ENCODE results near the gene HECTD1.
A peak's percentile ranks its signal among the peaks of the same experiment; 100 is the strongest.

The HECTD1 gene

GRCh38 chr14:31222834-31223233 is 15.2 kb upstream of the HECTD1 start:
- H3K36me3 ChIP-seq = no peaks in the 10 kb centered on the region
- intact Hi-C loops (cut with DNase I; ENCODE audit: low total_unique reads) = no loop called here

GRCh38 chr14:31221266-31221665 is 13.7 kb upstream of the HECTD1 start:
- DNase-seq = no peak
- H3K36me3 ChIP-seq = no peaks in the 10 kb centered on the region
- H3K27me3 ChIP-seq = no peaks in the 10 kb centered on the region
- no peak for TF ChIP-seq CTCF (IDR thresholded peaks at IDR 0.05)
- H3K4me3 ChIP-seq = no peak overlapping the region
- H3K27ac ChIP-seq = no peak overlapping the region
- no peaks in the 10 kb centered on the region for H3K4me1 ChIP-seq
- no peaks in the 10 kb centered on the region for H3K9me3 ChIP-seq
- intact Hi-C loops (cut with DNase I; ENCODE audit: low total_unique reads) = no loop called here

More at GRCh38 chr14:31222834-31223233, 15.2 kb upstream of the HECTD1 start:
- no peak for DNase-seq
- no peak overlapping the region for H3K27ac ChIP-seq
- no peaks in the 10 kb centered on the region for H3K4me1 ChIP-seq
- no peaks in the 10 kb centered on the region for H3K27me3 ChIP-seq
- H3K9me3 ChIP-seq = no peaks in the 10 kb centered on the region
- H3K4me3 ChIP-seq = no peak overlapping the region
- no peak for TF ChIP-seq CTCF (IDR thresholded peaks at IDR 0.05)

- Histone ChIP-seq H3K36me3 (no peaks in the 10 kb centered on the region), H3K4me1 (no peaks in the 10 kb centered on the region), H3K27ac (no peak overlapping the region), H3K9me3 (no peaks in the 10 kb centered on the region), H3K27me3 (no peaks in the 10 kb centered on the region), H3K4me3 (no peak overlapping the region)
- no peak for TF ChIP-seq CTCF (IDR thresholded peaks at IDR 0.05)
- intact Hi-C loops (cut with DNase I; ENCODE audit: low total_unique reads) = no loop called here
- DNase-seq = no peak
These were observed 11.6 kb upstream of the HECTD1 start for GRCh38 chr14:31219169-31219568.

GRCh38 chr14:31216359-31216758 is 8.8 kb upstream of the HECTD1 start:
- H3K27ac ChIP-seq = no peak overlapping the region
- no peaks in the 10 kb centered on the region for H3K36me3 ChIP-seq
- H3K27me3 ChIP-seq = no peaks in the 10 kb centered on the region
- TF ChIP-seq CTCF (IDR thresholded peaks at IDR 0.05) = no peak
- H3K4me3 ChIP-seq = no peak overlapping the region
- intact Hi-C loops (cut with DNase I; ENCODE audit: low total_unique reads) = no loop called here
- no peaks in the 10 kb centered on the region for H3K9me3 ChIP-seq
- DNase-seq = no peak
- no peaks in the 10 kb centered on the region for H3K4me1 ChIP-seq

GRCh38 chr14:31212893-31213292 is 5.3 kb upstream of the HECTD1 start:
- Histone ChIP-seq H3K27ac (no peak overlapping the region), H3K4me1 (peaks cover 0 to 9% (median 6%) of the 10 kb centered on the region in 4 donors), H3K9me3 (no peaks in the 10 kb centered on the region), H3K36me3 (no peaks in the 10 kb centered on the region), H3K27me3 (no peaks in the 10 kb centered on the region), H3K4me3 (no peak overlapping the region)
- TF ChIP-seq CTCF (IDR thresholded peaks at IDR 0.05) = no peak
- intact Hi-C loops (cut with DNase I; ENCODE audit: low total_unique reads) = no loop called here
- no peak for DNase-seq

GRCh38 chr14:31209605-31210004 is 2.0 kb upstream of the HECTD1 start:
- intact Hi-C loops (cut with DNase I; ENCODE audit: low total_unique reads) = loop anchor here (10.0 kb wide), 1 partner anchor 145 kb away; no protein-coding TSS in a partner anchor

More at GRCh38 chr14:31209605-31210004, 2.0 kb upstream of the HECTD1 start:
- Histone ChIP-seq H3K4me1 (peaks cover 0 to 23% (median 12%) of the 10 kb centered on the region in 4 donors), H3K36me3 (no peaks in the 10 kb centered on the region), H3K4me3 (no peak overlapping the region), H3K9me3 (no peaks in the 10 kb centered on the region), H3K27ac (peak overlapping the region; percentile 98 to 100), H3K27me3 (no peaks in the 10 kb centered on the region)
- TF ChIP-seq CTCF (IDR thresholded peaks at IDR 0.05) = no peak
- no peak for DNase-seq
